GM12878 (cell line): Measurements from ENCODE around the gene EPS8. TPM values are rescaled to one million over a fixed set of nuclear protein-coding genes. Genes with fewer than 3 reads are reported as not detected.

Experiments
- ATAC-seq: fragments of 200-7000 bp; cut with Tn5 transposase; 3 replicates; pipeline ENCODE4 v1.9.1; 2020; ENCODE audit warnings: mild to moderate bottlenecking, moderate library complexity
- BruUV-seq: library from RNA; stranded (reverse); fragments of 400-500 nt; replicated peaks from 2 replicates; lab custom pipeline; 2021; lab: Mats Ljungman, UMichigan
- CTCF ChIA-PET: fragments of 300-600 bp; sonication (Branson Sonifier 250); formaldehyde crosslinking; extraction: SDS; loops from one replicate; lab custom pipeline; 2021; ENCODE audit warnings: inconsistent platforms; lab: Yijun Ruan, JAX
- POLR2A ChIA-PET: fragments of 350-600 bp; formaldehyde crosslinking; extraction: SDS; loops from one replicate; lab custom pipeline; 2021; ENCODE audit warnings: inconsistent platforms; lab: Charles Lee
- RAD21 ChIA-PET: fragments of 300-600 bp; sonication (Branson Sonifier 250); formaldehyde crosslinking; loops from one replicate; lab custom pipeline; 2023; ENCODE audit warnings: antibody characterized with exemption; ENCODE audit not compliant: unreplicated experiment; lab: Charles Lee
- SMC1A ChIA-PET: fragments of 300-600 bp; sonication (Branson Sonifier 250); formaldehyde crosslinking; loops from one replicate; lab custom pipeline; 2023; ENCODE audit not compliant: unreplicated experiment, uncharacterized antibody; lab: Charles Lee
- DNase-seq: peaks from one replicate; pipeline ENCODE4 v3.0.0-alpha.2; 2011; ENCODE audit warnings: low read depth, low spot score
- FAIRE-seq: peaks from 3 replicates; lab custom pipeline; 2011; peaks lifted over from hg19 to GRCh38; lab: Jason Lieb, UNC
- H2AFZ ChIP-seq: 2 replicates; pipeline ENCODE4 v1.6.0; 2011; ENCODE audit warnings: low read depth, low read length, control low read depth; ENCODE audit not compliant: control insufficient read depth
- H3K27ac ChIP-seq: 2 replicates; pipeline ENCODE4 v1.5.1; 2011; ENCODE audit warnings: control low read depth; ENCODE audit not compliant: control insufficient read depth, insufficient read depth
- H3K27me3 ChIP-seq, 2 experiments: replicated peaks in 1 of 2; 2 replicates each; pipeline versions ENCODE4 v1.6.0 to v1.6.1; 2011; ENCODE audit warnings: low read length in 1 of 2; ENCODE audit not compliant: control insufficient read depth in 2 of 2, insufficient read depth in 2 of 2
- H3K36me3 ChIP-seq, 2 experiments: 2 replicates each; pipeline ENCODE4 v1.5.1; 2011; ENCODE audit warnings: low read length in 1 of 2; ENCODE audit not compliant: control insufficient read depth in 2 of 2, insufficient read depth in 2 of 2
- H3K4me1 ChIP-seq: 2 replicates; pipeline ENCODE4 v1.6.1; 2011; ENCODE audit warnings: mild to moderate bottlenecking, low read length, moderate library complexity, mixed read lengths; ENCODE audit not compliant: control insufficient read depth, insufficient read depth
- H3K4me2 ChIP-seq: 2 replicates; pipeline ENCODE4 v1.6.0; 2011; ENCODE audit warnings: control low read depth; ENCODE audit not compliant: control insufficient read depth, insufficient read depth
- H3K4me3 ChIP-seq: fragments of 200-600 bp; sonication (generic); 2 replicates; pipeline ENCODE4 v1.5.1; 2016
- H3K79me2 ChIP-seq: 2 replicates; pipeline ENCODE4 v1.6.0; 2011; ENCODE audit warnings: low read length; ENCODE audit not compliant: control insufficient read depth, insufficient read depth
- H3K9ac ChIP-seq: 2 replicates; pipeline ENCODE4 v1.8.0; 2011; ENCODE audit warnings: low read length, control low read depth, mixed read lengths; ENCODE audit not compliant: control insufficient read depth, insufficient read depth
- H3K9me3 ChIP-seq: replicated peaks from 3 replicates; pipeline ENCODE4 v1.5.1; 2011; ENCODE audit warnings: mild to moderate bottlenecking, low read length; ENCODE audit not compliant: control insufficient read depth, insufficient read depth
- H4K20me1 ChIP-seq: 2 replicates; pipeline ENCODE4 v1.6.0; 2011; ENCODE audit not compliant: control insufficient read depth, insufficient read depth
- JUNB ChIP-seq: IDR thresholded peaks from 2 replicates; pipeline ENCODE4 v1.6.1; 2016; ENCODE audit warnings: antibody characterized with exemption, mild to moderate bottlenecking
- WGBS: methylation state at CpG from one replicate; pipeline ENCODE4 v1.1.6; 2016; ENCODE audit warnings: low lambda C conversion rate; ENCODE audit not compliant: insufficient replicate concordance, insufficient coverage; ENCODE audit errors: missing lambda C conversion rate; 5-methylcytosine and 5-hydroxymethylcytosine counted together
- in situ Hi-C: fragments of 300-500 bp; cut with MboI; formaldehyde crosslinking; loops from 9 replicates; pipeline ENCODE4 v1.14.3; 2018; ENCODE audit warnings: mixed read lengths
- intact Hi-C: fragments of 100-400 bp; cut with micrococcal nuclease; formaldehyde crosslinking; loops from one replicate; pipeline ENCODE4 v1.14.2; 2022; ENCODE audit not compliant: unreplicated experiment
- polyA plus RNA-seq, 11 experiments: library from polyadenylated mRNA; depleted of rRNA in 4 of 11; unstranded in 6 of 11; stranded (reverse) in 5 of 11; fragments of >200 nt; fragmentation: Nextera tagmentation in 4 of 11; fragmentation: Illumina TruSeq in 1 of 11; extraction: Ambion mirVana in 4 of 11; extraction: Trizol in 1 of 11; gene quantifications; 1 replicate in 1 of 11; 2 replicates in 10 of 11; pipeline versions ENCODE4 v1.2.1 to v1.2.3, GENCODE V29; 2011 to 2016; ENCODE audit warnings: inconsistent platforms in 2 of 11, missing spikeins in 2 of 11, low read depth in 1 of 11
- small RNA-seq: library from RNA; depleted of rRNA; stranded (forward); fragments of <200 nt; gene quantifications from one replicate; pipeline ENCODE3, GENCODE V24; 2014
- total RNA-seq, 4 experiments: library from RNA; depleted of rRNA in 3 of 4; stranded (reverse); fragments of >200 nt in 3 of 4; fragmentation: Illumina TruSeq in 1 of 4; extraction: Trizol in 1 of 4; gene quantifications; 2 replicates each; pipeline versions ENCODE4 v1.2.1 to v1.2.3, GENCODE V29; 2013 to 2021
- TF ChIP-seq, protein P1 (sequence below): fragments of 450-650 bp; IDR thresholded peaks from 2 replicates; pipeline ENCODE4 v1.6.1; 2017; ENCODE audit warnings: mild to moderate bottlenecking, moderate library complexity

Gene EPS8
- total and polyA plus RNA-seq, 10 of the 15 experiments (the other 5 are each of a cell fraction or from before 2014, with no cell fraction given) = 1.3 to 127 (median 3.4) TPM

DNA sequence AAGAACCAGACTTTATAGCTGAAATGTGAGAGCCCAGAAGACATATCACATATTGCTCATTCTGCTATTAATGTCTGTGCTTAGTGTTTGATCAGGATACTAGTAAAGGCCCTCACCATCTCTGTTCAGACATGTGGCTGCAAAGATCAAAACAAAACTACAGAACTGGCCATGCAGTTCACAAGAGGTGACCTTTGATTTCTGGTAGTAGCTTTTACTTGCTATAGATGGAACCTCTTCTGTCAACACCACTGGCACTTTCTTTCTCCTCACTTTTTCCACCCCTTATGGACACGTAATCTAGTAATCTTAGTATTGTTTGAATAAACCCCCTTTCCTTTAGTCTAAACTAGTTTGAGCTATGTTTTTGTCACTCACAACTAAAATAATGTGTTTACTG is 214.8 kb downstream of the EPS8 start:
- H3K9ac ChIP-seq = no peak overlapping the region
- peaks cover 16% of the 10 kb centered on the region for H3K4me1 ChIP-seq
- H4K20me1 ChIP-seq = no peaks in the 10 kb centered on the region
- FAIRE-seq (no peak), DNase-seq (no peak), ATAC-seq (no peak)
- intact Hi-C loops (no loop called here), in situ Hi-C loops (no loop called here)
- TF ChIP-seq, protein P1, sequence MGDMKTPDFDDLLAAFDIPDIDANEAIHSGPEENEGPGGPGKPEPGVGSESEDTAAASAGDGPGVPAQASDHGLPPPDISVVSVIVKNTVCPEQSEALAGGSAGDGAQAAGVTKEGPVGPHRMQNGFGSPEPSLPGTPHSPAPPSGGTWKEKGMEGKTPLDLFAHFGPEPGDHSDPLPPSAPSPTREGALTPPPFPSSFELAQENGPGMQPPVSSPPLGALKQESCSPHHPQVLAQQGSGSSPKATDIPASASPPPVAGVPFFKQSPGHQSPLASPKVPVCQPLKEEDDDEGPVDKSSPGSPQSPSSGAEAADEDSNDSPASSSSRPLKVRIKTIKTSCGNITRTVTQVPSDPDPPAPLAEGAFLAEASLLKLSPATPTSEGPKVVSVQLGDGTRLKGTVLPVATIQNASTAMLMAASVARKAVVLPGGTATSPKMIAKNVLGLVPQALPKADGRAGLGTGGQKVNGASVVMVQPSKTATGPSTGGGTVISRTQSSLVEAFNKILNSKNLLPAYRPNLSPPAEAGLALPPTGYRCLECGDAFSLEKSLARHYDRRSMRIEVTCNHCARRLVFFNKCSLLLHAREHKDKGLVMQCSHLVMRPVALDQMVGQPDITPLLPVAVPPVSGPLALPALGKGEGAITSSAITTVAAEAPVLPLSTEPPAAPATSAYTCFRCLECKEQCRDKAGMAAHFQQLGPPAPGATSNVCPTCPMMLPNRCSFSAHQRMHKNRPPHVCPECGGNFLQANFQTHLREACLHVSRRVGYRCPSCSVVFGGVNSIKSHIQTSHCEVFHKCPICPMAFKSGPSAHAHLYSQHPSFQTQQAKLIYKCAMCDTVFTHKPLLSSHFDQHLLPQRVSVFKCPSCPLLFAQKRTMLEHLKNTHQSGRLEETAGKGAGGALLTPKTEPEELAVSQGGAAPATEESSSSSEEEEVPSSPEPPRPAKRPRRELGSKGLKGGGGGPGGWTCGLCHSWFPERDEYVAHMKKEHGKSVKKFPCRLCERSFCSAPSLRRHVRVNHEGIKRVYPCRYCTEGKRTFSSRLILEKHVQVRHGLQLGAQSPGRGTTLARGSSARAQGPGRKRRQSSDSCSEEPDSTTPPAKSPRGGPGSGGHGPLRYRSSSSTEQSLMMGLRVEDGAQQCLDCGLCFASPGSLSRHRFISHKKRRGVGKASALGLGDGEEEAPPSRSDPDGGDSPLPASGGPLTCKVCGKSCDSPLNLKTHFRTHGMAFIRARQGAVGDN = peak; percentile 73
- TF ChIP-seq JUNB = no peak
- SMC1A ChIA-PET = interaction anchor here (1.0 to 10.1 kb wide), 11 partner anchors 10 to 196 kb away, joined by 3 to 177 read pairs (median 7); no protein-coding TSS in a partner anchor
- H3K9me3 ChIP-seq = peaks cover 6% of the 10 kb centered on the region; the same call in 2 of the 3 replicates
- no peak overlapping the region for H2AFZ ChIP-seq
- POLR2A ChIA-PET = interaction anchor here (0.6 to 2.3 kb wide), 9 partner anchors 11 to 309 kb away, joined by 3 to 6 read pairs (median 4); no protein-coding TSS in a partner anchor
- RAD21 ChIA-PET = interaction anchor here (1.1 to 3.0 kb wide), 8 partner anchors 9 to 336 kb away, joined by 3 to 17 read pairs (median 10); no protein-coding TSS in a partner anchor
- no peaks in the 10 kb centered on the region for H3K27me3 ChIP-seq
- no peaks in the 10 kb centered on the region for H3K36me3 ChIP-seq
- CTCF ChIA-PET = interaction anchor here (0.8 to 10.0 kb wide), 9 partner anchors 11 to 579 kb away, joined by 3 to 185 read pairs (median 4); no protein-coding TSS in a partner anchor
- H3K27ac ChIP-seq = no peak overlapping the region
- H3K79me2 ChIP-seq = no peaks in the 10 kb centered on the region
- 100% methylated on average over 1 of the region's 1 CpG for WGBS
- H3K4me2 ChIP-seq = no peak overlapping the region
- BruUV-seq = no TSS peak
- no peak overlapping the region for H3K4me3 ChIP-seq

Small RNA genes lying within 50 kb of the gene (small RNA-seq; reads per million reads assigned to genes)
- gene RNU6-251P = not detected

Other genes starting within 250 kb of the EPS8 start
- 64.3 and 66.8 TPM in 2 replicates for gene STRAP, start 93.0 kb upstream of the EPS8 start, total RNA-seq (2014; rRNA removed)
- gene STRAP, start 93.0 kb upstream of the EPS8 start, total RNA-seq (2014; rRNA removed; fragmentation: Illumina TruSeq; extraction: Trizol) = 77.3 and 80.4 TPM in 2 replicates
- 113 and 116 TPM in 2 replicates for gene STRAP, start 93.0 kb upstream of the EPS8 start, total RNA-seq (2021)
- gene STRAP, start 93.0 kb upstream of the EPS8 start, polyA plus RNA-seq (2011; rRNA removed) = 125 and 169 TPM in 2 replicates
- gene STRAP, start 93.0 kb upstream of the EPS8 start, polyA plus RNA-seq (2014; fragmentation: Illumina TruSeq; extraction: Trizol) = 91.9 and 106 TPM in 2 replicates
- gene STRAP, start 93.0 kb upstream of the EPS8 start, polyA plus RNA-seq (2014; fragmentation: Nextera tagmentation; extraction: Ambion mirVana) = 100 to 1,000 TPM; 102 to 227 TPM
- 103 and 125 TPM in 2 replicates for gene STRAP, start 93.0 kb upstream of the EPS8 start, polyA plus RNA-seq (2014; rRNA removed)
- 100 to 1,000 TPM; 281 TPM for gene STRAP, start 93.0 kb upstream of the EPS8 start, polyA plus RNA-seq (2016; fragmentation: Nextera tagmentation; extraction: Ambion mirVana)
- 37.9 and 49.8 TPM in 2 replicates for gene DERA, start 121.9 kb upstream of the EPS8 start, total RNA-seq (2014; rRNA removed)
- gene DERA, start 121.9 kb upstream of the EPS8 start, total RNA-seq (2014; rRNA removed; fragmentation: Illumina TruSeq; extraction: Trizol) = 42.3 and 42.6 TPM in 2 replicates
- gene DERA, start 121.9 kb upstream of the EPS8 start, total RNA-seq (2021) = 33.4 and 34.9 TPM in 2 replicates
- 39.3 and 60.6 TPM in 2 replicates for gene DERA, start 121.9 kb upstream of the EPS8 start, polyA plus RNA-seq (2011; rRNA removed)
- gene DERA, start 121.9 kb upstream of the EPS8 start, polyA plus RNA-seq (2014; fragmentation: Illumina TruSeq; extraction: Trizol) = 36.9 and 59.1 TPM in 2 replicates
- gene DERA, start 121.9 kb upstream of the EPS8 start, polyA plus RNA-seq (2014; fragmentation: Nextera tagmentation; extraction: Ambion mirVana) = 10 to 100 TPM; 64.2 to 97.1 TPM
- gene DERA, start 121.9 kb upstream of the EPS8 start, polyA plus RNA-seq (2014; rRNA removed) = 35.0 and 36.2 TPM in 2 replicates
- gene DERA, start 121.9 kb upstream of the EPS8 start, polyA plus RNA-seq (2016; fragmentation: Nextera tagmentation; extraction: Ambion mirVana) = 10 to 100 TPM; 71.0 to 76.4 TPM